Stimulated activated CD4-positive, alpha-beta T cell treated with anti-CD3 and anti-CD28 coated beads, TNF-alpha, amount 100 ng/mL, for 48 hours (primary cell): ENCODE data around the gene ENPP1.
"Not testable (repeated sequence)": the region's sequence is repeated elsewhere in the genome, so short reads cannot be mapped to it uniquely, and the experiment has no call there.

Experiments
- DNase-seq, 3 donors: peaks; one replicate each; pipeline ENCODE4 v3.0.0-alpha.2; 2020; ENCODE audit warnings: low read depth in 3 of 3

ENPP1 gene

DNA sequence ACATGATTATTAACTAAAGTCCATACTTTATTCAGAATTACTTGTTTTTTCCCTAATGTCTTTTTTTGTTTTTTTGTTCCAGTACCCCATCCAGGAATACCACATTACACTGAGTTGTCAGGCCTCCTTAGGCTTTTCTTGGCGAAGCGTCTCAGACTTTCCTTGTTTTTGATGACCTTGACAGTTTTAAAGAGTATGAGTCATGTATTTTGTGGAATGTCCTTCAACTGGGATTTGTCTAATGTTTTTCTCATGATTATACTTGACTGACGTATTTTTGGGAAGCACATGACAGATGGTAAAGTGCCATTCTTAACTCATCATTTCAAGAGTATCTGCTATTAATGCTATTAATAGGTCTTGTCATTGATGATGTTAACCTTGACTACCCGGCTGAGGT is 23.6 kb downstream of the ENPP1 start:
- DNase-seq, result no peak

DNA sequence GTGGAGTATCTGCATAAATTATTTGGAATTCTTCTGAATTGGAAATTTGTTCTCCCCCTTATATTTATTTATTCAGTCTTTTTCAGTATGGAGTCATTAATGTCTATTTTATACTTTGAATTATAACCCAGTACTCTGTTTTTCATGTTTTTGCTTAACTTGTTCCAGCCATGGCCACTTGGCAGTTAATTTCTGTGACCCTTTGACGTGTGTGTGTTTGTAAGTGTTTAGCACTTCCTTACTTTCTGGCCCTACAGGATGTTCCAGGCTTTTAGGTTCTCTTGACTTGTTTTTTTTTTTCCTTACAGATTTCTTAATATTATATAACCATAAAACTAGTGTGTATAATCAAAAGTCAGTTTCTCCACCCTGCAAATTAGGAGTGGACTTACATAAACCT is 24.1 kb downstream of the ENPP1 start:
- DNase-seq, result no peak

DNA sequence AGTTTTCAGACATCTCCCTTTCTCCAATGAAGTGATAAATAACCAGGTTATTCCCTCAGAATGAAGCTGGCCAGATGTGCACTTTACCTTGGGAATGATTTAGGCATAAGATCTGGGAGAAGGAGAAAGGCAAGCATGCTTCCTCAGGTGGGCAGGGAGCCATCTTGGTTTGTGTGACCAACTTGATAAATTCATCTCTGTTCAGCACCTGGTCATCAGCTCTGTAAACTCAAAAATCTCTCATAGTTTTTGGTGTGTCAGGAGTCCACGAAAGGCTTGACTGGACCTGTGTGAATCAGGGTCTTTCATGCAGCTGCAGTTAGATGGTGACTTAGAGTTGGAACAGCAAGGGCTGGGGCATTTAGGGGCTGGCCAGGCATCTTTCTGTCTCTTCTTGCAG is 24.5 kb downstream of the ENPP1 start:
- DNase-seq, result no peak

DNA sequence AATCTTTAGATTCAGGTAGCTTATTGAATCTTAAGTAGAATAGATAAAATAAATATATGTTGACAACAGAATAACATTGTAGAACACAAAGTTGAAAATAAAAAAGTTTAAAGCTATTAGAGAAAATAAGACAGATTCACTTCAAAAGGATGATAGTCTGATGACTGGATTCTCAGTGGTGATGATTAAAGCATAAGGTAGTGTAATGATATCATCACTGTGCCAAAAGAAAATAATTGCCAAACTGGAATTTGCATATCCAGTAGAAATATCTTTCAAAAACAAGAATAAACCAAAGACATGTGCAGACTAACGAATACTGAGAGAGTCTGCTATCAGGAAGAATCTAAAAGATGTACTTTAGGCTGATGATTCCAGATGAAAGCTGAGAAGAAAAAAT is 30.2 kb downstream of the ENPP1 start:
- no peak for DNase-seq

DNA sequence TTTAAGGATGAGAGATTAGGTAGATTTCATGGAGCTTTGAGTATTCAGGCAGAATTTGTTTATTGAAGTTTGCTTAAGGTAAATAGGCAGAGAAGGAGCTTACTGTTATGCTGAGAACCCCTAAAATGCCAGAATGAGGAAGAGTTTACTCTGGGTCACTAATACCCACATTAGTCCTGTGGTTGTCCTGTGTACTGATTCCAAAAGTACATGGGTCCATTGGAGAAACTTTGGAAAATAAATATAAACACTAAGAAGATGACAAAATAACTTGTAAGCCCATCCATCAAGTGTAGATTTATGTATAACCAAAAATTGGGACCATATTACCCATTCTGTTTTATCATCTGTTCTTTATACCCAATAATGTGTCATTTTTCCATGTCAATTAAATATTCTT is 31.6 kb downstream of the ENPP1 start:
- no peak for DNase-seq

DNA sequence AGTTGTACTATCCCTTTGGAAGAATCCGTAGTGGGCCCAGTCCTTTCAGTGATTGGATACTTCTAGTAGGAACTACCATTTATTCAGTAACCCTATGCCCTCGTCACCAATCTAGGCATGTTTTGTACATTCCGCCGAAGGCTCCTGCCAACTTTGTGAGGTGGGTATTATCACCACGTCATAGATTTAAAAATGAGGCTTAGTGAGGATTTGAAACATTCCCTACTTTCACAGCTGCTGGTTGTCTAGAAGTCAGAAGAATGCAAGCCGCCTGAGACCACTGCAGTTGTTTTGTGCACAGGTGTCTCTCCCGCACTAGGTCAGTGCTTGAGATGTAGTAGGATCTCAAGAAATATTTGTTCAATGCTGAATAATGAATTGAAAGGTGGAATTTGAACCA is 32.6 kb downstream of the ENPP1 start:
- DNase-seq, result no peak

DNA sequence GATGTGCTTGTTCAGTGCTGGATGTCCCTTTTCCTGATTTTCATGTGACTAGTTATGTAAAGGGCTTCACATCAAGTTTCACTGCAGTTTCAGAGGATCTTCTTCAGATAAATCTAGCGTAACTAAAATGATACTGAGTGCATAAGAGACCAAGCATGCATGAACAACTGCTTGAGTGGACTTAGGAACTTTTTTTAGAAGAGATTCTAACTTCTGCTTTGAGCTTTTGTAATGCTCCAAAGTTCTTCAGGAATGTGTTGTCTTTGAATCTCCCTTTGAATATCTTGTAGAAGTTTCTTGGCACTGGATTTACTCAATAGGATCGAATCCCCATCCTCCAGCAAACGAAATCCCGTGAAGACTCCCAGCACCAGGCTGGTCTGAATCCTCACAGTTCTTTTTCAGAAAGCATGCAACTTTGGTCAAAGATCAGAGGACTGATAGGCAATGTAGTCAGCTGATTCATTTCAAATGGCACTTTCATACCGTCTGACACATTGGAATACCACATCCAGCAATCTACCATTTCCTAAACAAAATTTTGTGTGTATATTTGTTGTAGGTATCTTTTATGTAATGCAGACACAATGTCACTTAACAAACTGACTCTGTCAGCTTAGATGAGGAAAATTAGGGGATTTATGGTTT is 33.2 kb downstream of the ENPP1 start:
- no peak for DNase-seq

DNA sequence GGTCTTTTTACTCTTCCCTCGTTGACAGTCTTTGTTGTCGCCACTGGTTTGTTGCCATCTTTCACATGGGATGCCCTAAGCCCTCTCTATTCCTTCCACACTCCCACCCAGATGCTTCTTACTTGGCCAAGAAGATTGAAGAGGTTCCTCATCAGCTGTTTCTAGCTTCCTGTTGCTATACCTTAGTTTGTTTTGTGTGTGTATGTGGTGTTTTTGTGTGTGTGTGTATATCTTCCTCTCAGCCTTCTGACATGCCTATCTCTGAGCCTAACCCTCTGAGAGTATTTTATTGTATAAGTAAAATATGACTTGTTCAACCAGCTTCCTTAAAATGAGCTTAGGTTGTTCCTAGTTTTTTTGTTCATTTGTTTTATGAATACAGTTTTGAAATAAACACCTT is 35.9 kb downstream of the ENPP1 start:
- no peak for DNase-seq

DNA sequence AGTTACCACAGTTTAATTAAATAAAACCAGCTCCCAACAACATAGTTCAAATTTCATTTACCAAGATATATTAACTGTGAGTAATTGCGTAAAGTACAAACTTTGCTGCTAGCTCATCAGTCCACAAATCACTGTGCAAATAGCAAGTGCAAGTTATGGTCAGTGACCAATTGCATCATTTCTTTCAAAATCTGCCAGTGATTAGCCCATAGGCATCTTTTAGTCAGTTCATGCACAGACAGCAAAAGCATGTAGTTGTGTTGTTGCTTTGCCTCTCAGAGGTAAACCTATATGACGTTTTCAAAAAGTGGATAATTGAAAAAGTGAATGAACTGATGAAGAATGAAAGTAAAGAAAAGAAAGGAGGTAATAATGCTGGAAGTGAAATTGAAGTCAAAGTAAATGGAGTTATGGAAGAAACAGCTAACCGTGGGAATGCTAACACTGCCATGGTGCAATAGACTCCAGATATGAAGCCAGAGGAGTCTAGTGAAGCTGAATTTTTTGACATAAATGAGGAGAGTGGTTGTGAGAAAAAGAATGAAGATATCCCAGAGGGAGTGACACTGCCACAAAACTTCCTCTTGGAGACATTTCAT is 36.5 kb downstream of the ENPP1 start:
- DNase-seq, result no peak

DNA sequence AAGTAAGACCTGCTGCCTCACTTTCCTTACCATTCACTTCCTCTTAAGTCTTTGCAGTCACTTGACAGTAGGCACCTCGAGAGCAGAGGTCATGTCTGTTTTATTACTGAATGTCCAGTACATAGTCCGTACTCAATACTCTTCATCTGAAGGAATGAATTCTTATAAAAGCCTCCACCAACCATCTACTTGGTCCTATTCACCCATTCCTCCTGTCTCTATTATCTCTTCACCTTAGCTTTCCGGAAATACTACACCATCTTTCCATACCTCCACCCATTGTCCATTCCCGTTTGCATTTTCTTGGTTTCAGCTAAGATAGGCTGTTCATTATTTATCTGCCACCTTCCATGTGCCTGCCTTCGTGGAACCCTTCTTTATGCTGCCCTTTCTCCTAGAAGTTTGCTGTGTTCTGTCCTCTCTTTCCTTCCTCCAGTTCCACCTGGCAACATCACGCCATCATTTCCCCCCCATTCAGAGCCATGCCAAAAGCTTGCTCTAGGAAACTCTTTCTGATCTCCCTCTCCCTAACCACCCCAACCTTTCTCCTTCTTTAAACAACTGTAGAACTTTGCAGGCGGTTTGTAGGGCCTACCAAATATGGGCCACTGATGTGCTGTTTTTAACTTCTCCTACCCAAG is 38.3 kb downstream of the ENPP1 start:
- no peak for DNase-seq

DNA sequence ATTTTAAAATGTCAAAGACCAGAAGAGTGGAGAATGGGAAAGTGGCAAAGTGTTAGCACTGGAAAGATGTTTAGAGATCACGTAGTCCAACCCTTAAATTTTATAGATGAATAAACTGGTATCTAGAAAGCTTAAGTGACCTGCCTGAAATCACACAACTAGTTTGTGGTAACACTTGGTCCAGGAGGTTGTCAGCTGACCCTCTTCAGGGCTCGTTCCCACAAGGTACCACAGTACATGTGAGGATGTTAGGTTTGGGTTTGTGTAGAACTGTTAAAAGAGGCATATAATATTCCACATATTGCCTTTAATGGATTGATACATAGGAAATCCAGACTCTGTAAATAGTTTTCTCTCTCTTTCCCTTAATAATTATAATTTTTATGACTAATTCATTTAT is 39.1 kb downstream of the ENPP1 start:
- no peak for DNase-seq

DNA sequence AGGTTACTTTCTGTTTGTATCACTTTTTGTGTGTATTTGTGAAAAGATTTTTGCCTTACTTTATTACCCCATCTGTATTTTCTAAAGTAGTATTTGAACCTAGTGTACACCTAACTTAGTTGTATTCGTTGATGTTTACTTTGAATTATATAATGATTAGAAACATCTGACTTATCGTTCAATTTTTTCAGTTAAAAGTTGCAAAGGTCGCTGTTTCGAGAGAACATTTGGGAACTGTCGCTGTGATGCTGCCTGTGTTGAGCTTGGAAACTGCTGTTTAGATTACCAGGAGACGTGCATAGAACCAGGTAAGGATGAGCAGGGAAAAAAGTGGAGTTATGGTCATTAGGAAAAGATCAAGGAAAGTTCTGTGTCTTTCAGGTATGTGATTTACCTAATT is 42.0 kb downstream of the ENPP1 start:
- DNase-seq, result no peak

DNA sequence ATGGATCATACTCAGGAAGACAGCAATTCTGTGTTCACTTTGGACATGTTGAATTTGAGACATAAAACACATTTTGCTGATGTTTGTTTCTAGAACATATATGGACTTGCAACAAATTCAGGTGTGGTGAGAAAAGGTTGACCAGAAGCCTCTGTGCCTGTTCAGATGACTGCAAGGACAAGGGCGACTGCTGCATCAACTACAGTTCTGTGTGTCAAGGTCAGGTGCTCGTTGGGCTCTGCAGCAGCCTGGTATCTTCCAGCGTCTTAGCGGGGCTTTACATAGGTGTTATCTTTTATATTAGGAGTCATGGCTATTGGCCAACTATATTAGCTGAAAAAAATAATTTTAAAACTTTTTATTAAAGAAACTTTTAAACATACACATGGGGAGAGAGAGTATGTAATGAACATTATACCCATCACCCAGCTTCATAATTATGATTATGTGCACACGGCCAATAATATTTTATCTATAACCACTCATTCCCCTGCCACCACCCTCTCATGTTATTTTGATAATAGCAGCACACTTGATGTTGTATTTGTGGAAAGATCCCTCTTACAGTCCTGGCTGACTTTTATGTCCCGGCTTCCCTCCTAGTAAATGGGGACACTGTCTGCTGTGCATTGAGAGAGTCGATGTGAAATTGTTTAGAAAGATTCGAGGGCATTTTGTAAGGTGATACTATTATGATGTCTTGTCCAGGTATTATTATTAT is 43.4 kb downstream of the ENPP1 start:
- no peak for DNase-seq

DNA sequence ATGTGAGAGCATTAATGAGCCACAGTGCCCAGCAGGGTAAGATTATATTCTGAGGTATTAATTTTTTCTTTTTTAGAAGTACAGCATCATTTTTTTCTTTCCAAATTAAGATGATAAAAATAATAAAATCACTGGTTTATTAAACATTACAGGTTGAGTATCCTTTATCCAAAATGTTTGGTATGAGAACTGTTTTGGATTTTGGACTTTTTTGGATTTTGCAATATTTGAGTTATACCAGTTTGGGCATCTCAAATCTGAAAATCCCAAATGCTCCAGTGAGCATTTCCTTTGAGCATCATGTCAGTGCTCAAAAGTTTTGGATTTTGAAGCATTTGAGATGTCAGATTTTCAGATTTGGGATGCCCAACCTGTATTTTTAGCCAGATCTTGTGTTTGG is 44.4 kb downstream of the ENPP1 start:
- no peak for DNase-seq

DNA sequence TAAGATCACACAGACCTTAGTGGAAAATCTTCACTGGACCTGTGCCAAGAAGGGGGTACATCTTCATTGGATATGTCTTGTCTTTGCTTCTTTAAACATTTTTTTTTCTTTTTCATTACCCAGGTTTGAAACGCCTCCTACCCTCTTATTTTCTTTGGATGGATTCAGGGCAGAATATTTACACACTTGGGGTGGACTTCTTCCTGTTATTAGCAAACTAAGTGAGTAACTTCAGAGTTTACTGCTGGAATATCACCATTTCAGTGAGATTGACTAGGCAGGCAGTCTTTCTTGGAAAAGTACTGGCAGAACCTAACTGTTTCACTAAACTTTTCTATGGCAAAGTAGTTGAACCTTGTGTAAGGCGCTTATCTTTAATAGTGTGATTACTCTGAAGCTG is 47.0 kb downstream of the ENPP1 start:
- no peak for DNase-seq

DNA sequence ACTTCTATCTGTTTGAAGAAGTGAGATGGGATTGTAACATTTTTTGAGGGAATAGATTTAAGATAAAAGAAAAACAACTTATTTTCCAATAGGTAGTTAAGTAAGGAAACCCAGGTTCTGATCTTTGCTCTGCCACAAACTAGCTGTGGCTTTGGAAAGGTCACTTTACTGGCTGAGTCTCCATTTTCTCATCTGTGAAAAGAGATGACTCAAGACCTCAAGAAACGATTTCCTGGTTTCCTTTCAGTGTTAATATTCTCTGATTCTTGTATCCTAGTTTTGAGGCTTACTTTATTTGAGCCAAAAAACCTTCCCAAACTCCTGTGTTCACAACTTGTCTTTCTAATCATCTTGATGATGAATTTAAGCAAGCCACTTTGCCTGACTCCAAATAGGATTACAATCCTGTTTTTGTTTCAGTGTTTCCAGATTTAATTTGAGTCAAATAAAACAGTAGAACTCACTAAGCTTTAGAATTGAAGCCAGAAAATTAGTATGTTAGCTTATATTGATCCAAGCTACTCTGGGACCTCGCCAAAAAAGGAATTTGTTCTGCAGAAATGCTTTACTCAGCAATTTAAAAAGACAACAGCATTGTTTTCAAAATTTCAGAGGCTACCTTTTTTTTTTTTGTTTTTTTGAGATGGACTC is 51.1 kb downstream of the ENPP1 start:
- DNase-seq, result no peak

DNA sequence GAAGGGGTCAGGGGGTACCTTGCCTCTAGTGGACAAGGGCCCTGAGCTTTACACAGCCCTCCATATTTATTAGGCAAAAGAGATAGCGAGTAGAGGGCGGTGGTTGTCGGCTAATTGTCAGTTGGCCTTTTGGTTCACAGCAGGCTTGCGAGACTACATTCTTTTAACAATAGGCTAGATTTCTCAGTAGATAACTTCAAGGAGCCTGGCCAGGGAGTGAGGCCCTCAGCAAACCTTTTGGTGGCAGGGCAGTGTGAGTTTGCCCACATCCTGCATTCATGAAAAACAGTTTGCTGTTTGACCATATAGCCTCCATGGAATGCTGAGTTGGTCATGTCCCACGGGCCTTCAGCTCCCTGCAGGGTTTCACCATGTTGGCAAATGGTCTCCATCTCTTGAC is 51.8 kb downstream of the ENPP1 start:
- DNase-seq, result not testable (repeated sequence)

DNA sequence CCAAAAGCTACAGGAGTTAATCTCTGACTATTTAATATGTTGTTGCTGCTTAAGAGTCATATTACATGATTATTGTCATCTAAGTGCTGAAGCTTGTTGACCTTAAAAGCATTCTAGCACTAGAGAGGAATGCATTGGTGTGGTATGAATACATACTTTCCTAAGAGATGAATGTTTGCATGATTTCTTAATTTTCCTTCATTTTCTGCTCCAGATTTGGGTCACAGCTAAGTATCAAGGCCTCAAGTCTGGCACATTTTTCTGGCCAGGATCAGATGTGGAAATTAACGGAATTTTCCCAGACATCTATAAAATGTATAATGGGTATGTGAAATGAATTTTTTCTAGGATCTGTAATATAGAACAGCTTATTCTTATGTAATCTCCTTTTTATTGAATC is 53.6 kb downstream of the ENPP1 start:
- DNase-seq, result no peak

DNA sequence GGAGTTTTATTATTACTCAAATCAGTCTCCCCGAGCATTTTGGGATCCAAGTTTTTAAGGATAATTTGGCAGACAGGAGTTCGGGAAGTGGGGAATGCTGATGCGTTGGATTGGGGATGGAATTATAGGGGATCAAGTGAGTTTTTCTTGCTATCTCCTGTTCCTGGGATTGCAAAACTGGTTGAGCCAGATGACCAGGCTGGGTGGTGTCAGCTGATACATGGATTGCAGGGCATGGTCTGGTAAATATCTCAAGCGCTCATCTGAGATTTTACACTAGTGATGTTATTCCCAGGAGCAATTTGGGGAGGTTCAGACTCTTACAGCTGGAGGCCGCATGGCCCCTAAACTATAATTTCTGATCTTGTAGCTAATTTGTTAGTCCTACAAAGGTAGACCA is 54.7 kb downstream of the ENPP1 start:
- no peak for DNase-seq

DNA sequence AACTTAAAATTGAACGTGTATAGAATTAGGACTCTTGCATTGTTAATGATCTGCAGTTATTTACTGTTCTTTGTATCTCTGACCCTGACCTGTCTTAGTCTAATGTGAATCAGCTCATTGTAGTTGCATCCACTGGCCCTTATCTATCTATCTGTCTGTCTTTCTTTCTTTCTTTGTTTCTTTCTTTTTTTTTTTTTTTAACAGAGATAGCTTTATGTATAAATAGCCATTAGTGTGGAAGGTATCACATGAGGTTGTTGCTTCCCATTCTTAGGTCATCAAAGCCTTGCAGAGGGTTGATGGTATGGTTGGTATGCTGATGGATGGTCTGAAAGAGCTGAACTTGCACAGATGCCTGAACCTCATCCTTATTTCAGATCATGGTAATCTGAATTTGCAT is 59.9 kb downstream of the ENPP1 start:
- no peak for DNase-seq

DNA sequence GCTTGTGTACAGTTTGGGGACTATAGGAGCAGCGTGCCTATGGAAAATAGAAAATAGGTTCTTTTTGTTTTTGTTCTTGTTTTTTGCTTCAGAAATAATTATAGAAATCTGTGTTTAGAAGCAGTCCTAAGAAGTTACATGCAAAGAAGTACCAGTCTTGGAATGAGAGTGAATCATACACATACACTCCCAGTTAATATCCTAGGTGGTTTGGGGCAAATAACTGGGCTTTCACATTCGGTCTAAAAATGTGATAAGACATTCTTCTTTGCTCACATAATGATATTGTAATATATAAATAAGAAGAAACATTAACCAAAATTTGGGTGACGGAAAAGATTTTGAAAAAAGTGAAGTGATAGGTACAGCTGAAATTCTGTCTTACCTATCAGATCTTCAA is 61.0 kb downstream of the ENPP1 start:
- no peak for DNase-seq

DNA sequence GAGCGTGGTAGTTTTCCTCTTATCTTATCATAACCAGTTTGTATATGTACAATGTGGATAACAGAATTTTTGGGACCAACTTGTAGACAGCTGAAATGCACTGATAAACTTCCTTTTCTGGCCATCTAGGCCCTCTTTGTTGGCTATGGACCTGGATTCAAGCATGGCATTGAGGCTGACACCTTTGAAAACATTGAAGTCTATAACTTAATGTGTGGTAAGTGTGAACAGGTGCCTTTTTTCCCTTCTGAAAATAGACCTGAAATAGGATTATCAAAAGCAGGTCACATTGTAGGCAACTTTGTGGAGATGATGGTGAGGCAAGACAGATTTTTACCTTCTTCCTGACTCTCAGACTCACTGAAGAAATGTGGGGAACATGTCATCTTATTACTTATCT is 67.8 kb downstream of the ENPP1 start:
- no peak for DNase-seq

DNA sequence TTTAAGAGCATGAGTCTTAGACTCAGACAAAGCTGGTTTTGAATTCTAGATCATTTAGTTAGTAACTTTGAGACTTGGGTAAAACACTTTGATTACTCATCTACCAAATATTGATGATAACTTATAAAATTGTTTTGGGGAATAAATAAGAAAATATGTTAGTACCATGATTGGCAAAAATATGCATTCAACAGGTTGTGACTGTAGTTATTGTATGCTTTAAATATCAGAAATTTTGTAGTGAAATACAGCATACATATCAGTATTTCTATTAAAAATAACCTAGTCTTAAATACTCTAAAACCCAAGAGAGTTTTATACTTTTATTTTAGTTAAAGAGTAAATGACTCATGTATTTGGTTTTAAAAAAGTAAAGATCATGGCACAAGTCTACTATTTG is 68.7 kb downstream of the ENPP1 start:
- DNase-seq, result no peak
